GM12892 (cell line): ENCODE results near the gene TMEM179.
A peak's percentile ranks its signal among the peaks of the same experiment; 100 is the strongest.

ENCODE experiments used
- DNase-seq: peaks from one replicate; pipeline ENCODE4 v3.0.0; 2011; ENCODE audit not compliant: insufficient read length
- FAIRE-seq: peaks from 2 replicates; lab custom pipeline; 2011; peaks lifted over from hg19 to GRCh38; lab: Jason Lieb, UNC
- POLR2A ChIP-seq: IDR thresholded peaks from 2 replicates; pipeline ENCODE4 v1.6.1; 2011; ENCODE audit warnings: low read depth, low read length, control low read depth
- POLR2AphosphoS5 ChIP-seq: IDR thresholded peaks from 2 replicates; pipeline ENCODE4 v1.6.1; 2011; ENCODE audit warnings: low read depth, low read length, control low read depth
- TAF1 ChIP-seq: IDR thresholded peaks from 2 replicates; pipeline ENCODE4 v1.6.1; 2011; ENCODE audit warnings: low read depth, mild to moderate bottlenecking, control low read depth, low read length, borderline replicate concordance

The TMEM179 gene

DNA sequence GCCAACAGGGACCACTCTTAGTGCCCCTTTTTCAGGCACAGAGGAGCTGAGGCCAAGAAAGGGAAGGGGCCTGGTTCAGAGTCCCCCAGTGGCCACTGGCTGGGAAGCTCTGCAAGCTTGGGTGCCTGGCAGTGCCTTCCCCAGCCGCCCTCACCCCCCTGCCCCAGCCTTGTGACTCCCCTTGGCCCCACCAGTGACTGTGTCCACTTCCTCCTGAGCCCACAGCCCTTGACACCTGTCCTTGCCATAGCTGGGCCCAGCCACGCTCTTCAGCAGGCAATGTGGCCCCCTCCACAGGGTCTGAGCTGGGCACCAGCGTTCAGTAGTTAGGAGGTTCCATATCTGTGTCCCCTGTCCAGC, 44.0 kb downstream of the TMEM179 start:
- DNase-seq (no peak), FAIRE-seq (no peak)
- TF ChIP-seq POLR2AphosphoS5, result no peak
- TF ChIP-seq TAF1, result no peak
- TF ChIP-seq POLR2A, result no peak

DNA sequence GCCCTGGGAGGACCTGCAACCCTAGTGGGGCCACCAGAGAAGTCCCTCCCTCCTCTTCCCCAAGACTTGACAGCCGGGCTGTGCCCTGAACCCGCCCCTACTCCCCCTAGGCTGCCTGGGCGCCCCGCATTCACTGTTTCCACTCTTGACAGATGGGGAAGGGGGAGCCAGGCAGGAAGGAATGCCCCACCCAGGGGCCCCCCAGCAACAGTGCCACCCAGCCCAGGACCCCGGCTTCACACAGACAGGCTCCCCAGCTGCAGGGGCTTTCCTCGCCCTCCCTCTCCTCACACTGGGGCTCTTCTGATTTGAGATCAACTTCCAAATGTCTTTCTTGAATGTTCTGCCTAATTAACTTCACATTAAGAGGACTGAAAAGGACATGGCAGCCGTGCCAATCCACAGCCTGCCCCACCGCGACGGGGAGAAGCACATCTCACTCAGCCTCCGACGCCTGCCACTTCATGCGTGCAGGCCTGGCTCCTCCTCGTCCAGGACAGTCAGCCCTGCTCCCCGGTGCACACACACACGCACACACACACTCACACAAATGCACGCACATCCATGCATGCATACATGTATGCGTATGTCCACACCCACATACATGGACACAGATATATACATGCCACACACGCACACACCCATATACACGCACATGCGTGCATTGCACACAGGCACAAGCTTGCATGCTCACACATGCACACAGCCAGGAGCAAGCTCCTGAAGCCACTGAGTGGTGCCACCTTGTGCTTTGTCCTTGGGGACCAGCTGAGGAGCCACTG, 44.6 kb downstream of the TMEM179 start:
- TF ChIP-seq TAF1 (no peak), POLR2AphosphoS5 (no peak), POLR2A (no peak)
- DNase-seq (no peak), FAIRE-seq (no peak)

DNA sequence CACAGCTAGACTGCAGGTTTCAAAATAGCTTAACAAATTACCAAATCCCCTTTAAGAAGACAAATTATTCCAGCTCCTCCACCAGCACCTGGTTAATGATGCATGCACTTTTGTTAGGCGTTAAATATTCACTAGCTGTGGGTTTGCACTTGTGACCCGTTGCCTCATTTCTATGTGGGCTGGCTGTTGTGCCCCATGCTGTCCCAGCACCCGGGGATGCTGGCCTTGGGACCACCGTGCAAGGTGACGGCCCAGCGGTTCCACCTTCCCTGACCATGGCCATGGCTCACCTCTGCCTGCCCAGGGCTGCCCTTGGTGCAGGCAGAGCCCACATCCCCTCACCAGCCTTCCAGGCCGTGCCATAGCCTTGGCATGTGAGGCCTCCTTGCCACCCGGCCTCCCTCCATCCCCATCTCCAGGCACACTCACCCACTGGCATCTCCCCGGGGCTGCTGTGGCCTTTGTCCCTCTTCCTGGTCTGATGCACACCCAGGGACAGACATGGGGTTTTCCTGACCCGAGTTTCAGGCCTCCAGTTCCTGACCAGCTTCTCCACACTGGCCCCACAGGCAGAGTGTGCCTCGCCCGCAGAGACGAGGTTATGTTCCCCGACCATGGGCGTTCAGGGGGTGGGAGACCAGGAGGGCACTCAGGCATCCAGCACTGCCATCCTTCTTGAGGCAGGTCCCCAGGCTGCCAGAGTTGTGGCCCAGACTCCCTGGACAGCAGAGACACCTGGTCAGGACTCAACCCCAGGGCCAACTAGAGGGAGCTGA, 45.4 kb downstream of the TMEM179 start:
- DNase-seq, result no peak
- no peak for FAIRE-seq
- TF ChIP-seq TAF1, result no peak
- no peak for TF ChIP-seq POLR2A
- TF ChIP-seq POLR2AphosphoS5, result no peak

DNA sequence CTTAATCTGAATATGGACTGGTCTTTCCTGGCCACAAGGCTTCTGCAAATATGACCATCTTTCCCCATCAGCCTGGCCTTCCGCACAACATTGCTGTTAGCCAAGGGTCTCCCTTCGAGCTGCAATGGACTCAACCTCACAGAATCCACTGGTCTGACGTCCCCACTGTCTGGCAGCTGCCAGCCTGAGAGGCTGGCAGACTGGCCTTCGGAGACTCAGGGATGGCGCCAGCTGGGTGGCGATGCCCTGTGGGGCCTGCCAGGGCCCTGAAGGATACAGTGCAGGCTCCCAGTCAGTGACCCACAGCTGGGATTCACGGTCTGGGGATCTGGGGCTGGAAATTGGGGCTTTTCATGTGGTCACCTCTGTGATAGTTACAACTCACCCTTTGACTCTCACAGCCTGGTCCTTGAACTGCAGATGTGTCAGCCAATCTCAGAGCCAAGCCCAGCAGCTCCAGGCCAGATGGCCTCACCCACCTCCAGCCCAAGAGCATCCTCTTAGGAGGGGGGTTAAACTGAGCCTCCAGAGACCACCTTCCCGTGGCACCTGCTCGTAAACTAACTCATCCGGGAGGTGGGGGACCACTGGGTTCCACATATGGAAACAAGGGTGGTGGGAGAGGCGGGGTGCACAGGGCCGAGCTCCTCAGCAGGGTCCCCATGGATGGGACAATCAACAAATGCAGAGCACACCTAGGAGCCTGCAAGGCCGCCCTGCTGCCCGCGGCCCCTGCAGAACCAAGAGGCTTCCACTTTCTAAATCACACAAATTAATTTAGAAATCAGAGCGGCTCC, 46.1 kb downstream of the TMEM179 start:
- DNase-seq (no peak), FAIRE-seq (no peak)
- TF ChIP-seq TAF1 (no peak), POLR2A (no peak), POLR2AphosphoS5 (no peak)

DNA sequence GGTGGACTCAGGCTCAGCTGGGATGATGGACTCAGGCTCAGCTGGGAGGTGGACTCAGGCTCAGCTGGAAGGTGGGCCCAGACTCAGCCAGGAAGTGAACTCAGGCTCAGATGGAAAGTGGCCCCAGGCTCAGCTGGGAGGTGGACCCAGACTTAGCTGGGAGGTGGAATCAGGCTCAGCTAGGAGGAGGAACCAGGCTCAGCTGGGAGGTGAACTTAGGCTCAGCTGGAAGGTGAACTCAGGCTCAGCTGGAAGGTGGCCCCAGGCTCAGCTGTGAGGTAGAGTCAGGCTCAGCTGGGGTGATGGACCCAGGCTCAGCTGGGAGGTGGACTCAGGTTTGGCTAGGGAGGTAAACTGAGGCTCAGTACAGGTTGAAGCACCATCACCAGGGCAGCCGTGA, 46.8 kb downstream of the TMEM179 start:
- FAIRE-seq (no peak), DNase-seq (no peak)
- TF ChIP-seq POLR2AphosphoS5, result no peak
- TF ChIP-seq POLR2A, result no peak
- no peak for TF ChIP-seq TAF1

DNA sequence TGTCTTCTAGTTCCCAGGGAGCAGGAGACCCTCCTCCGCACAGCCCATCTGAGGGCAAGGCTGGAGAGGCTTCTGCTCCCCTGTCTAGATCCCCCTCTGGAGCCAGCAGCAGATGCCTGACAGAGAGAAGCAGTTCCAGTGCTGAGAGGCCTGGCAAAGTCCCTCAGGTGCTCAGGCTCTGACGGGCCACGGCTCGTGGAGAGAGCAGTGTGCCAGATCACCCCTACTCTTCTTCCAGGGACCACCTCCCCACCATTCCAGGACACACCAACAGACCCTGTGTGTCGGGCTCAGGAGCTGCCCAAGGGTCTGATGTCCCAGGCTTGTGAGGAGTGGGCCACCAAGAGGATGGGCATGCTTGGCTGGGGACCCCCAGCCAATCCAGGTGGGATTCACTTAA, 47.5 kb downstream of the TMEM179 start:
- FAIRE-seq, result no peak
- DNase-seq, result no peak
- TF ChIP-seq POLR2A (no peak), TAF1 (no peak), POLR2AphosphoS5 (no peak)

DNA sequence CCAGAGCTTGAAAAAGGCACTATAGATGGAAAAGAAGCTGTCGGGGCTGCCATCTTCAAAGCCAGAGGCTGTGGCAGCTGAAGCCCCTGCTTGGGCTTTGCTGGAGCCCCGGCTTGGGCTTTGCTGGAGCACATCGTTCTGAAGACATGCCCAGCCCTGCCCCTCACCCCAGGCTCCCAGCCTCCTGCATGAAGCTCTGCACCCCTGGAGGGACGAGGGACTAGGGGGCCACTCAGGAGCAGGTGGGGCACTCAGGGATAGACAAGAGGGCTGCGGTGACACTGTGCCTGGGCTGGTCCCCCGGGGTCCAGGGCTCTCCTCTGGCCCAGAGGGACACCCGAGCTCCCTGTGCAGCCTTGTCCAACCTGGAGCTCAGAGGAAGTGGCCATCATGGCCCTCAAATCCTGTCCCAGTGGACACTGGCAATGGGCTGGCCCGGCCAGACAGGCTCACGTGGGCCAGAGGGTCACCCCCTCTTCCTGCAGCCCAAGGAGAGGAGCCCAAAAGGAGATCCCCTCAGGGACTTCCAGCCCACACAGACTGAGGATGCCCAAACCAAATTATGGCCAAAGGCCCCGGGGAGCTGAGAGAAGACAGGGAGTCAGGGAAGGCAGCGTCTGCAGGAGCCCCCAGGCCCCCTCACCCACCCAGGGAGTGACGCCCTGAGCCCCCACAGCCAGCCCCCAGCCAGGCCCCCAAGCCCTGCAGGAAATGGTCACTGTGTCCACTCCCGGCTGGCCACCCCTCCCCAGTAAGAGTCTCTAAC, 48.1 kb downstream of the TMEM179 start:
- TF ChIP-seq POLR2A, result no peak
- TF ChIP-seq POLR2AphosphoS5, result no peak
- no peak for TF ChIP-seq TAF1
- FAIRE-seq (no peak), DNase-seq (no peak)

DNA sequence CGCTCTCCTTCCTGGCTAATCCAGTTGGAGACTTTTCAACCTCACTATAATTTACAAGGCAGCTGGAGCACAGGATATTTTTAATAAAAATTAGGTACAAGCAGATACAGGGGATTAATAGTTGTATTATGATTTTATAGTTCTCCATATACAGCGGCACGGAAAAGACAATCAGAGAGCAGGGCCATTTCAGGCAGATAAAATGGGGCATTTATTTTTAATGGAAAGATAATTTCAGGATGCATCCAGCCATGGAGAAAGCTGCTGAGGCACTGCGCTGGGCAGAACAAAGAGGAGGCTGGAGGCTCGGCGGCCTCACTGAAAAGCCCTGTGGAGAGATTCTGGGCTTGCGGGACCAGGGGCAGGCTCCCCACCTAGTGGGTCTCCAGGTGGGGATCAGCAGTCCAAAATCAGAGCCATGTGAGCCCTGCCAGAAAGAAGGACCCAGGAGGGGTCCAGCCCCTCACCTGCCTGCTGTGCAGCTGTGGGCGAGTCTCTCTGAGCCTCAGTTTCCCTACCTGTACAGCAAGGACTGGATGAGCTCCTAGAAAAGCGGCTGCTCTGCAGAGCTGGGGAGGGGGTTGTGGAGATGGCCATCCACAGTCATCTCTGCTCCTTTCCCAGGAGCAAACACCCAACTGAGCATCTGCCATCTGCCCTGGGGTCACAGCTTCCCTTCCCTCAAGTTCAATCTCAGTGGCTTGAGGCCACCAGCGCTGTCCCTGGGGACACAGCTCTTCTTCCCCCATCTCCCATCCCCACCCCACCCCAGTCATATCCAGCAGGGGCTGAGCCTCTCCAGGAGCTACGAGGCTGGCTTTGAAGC, 48.9 kb downstream of the TMEM179 start:
- FAIRE-seq (no peak), DNase-seq (peak; percentile 19)
- TF ChIP-seq TAF1 (no peak), POLR2AphosphoS5 (no peak), POLR2A (no peak)

DNA sequence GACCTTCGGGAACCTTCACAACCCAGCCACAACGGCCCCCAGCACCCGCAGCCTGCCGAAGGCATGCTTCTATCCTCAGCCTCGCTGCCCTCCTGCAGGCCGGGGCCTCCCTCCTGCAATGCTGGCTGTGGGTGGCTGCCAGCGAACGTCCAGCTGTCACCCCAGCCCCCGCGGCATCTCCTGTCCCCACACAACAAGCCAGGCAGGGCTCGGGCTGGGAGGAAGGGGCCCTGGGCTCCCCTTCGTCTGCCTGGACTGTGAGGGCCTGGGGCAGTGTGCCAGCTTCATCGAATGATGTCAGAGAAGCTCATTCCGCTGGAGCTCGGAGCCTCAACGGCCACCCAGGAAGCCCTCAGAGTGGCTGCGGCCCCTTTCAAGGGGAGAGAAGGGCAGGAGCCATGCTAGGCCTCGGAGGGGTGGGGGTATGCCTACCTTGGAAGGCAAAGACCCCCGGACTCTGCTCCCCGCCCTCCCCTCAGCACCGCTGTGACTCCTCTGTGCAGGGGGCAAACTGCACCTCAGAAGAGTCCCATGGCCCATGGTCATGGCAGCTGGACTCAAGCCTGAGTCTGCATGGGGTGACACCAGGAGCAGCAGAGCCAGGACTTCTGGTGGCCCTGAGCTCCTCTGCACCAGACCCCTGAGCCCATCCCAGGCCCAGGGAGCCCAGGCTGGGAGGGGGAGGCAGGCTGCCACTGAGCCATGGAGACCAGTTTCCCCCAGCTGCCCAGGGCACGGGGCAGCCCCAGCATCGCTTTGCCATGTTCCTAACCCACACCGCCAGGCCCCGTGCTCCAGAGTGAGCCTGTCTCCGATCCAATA, 49.8 kb downstream of the TMEM179 start:
- FAIRE-seq, result no peak
- TF ChIP-seq TAF1 (no peak), POLR2AphosphoS5 (no peak), POLR2A (no peak)
- DNase-seq, result peak; percentile 20

DNA sequence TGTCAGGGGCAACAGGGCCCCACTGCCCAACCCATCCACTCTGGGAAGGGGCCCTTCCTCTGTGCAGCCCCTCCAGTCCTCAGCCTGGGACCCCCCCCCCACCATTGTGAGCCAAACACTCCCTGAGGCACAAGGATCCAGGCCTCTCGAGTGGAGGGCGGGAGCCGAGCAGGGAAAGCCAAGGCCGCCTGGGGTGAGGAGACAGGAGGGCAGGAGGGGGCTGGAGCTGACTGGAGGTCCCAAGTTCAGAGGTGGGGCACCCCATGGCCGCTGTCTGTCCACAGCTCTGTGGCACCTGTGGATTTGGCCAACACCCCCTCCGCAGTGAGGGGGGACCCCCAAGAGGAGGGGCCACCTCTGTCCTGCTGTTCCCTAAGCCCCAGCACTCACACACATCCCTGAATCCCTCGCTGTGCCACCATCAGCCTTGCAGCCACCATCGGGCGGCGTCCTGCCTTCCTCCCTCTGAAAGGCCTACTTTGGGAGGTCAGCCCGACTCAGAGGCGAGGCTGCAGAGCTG, 50.4 kb downstream of the TMEM179 start:
- TF ChIP-seq POLR2A (no peak), TAF1 (no peak), POLR2AphosphoS5 (no peak)
- peak; percentile 16 for DNase-seq
- no peak for FAIRE-seq
